ENCODE results near the gene SLC25A21. TPM values are rescaled to one million over a fixed set of nuclear protein-coding genes. Genes with fewer than 3 reads are reported as not detected.
"Not testable (repeated sequence)": the region's sequence is repeated elsewhere in the genome, so short reads cannot be mapped to it uniquely, and the experiment has no call there.

Gene SLC25A21
- polyA plus RNA-seq (2013, experiment 1 of 2), result 0.52 TPM
- polyA plus RNA-seq (2013, experiment 2 of 2), result 1.4 TPM

DNA sequence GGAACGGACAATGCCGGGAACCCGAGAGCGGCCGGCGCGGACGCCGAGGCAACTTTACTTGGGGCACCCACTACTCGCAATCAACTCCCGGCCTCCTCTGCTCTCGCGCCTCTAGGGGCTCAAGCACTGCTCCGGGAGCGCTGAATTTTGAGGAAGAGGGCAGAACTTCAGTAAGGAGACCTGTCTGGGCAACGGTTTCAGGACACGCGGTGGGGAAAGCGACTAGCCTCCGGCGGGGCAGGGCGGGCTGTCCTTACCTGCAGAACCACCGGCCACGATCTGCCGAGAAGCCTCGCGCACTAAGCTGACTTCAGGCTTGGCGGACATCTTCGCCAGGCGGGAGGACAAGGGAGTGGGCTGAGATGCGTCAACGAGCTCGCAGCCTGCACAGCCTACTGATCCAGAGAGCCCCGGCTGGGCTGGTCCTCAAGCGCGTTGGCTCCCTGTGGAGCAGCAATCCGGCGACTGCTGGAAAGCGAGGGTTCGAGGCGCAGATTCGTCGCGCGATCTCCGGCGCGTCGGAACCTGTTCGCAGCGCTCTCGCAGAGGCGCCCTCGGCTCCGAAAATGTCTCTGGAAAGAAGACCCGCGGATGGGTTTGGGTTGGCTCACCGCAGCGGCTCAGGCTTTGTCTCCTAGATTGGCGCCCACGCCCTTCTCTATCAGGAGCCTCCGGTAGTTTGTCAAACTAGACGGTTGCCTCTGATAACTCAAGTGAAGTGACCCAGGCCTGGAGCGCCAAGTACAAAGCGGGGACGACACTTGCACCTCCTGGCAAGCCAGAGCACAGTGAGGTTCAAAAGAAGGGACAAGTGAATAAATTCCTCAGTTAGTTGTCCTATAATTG, at the start of gene SLC25A21:
TSS of gene SLC25A21 (minus strand) at position 583 of the 846 bp plus-strand sequence.
- H3K4me1 ChIP-seq (ENCODE audit: control insufficient read depth, insufficient read depth, low read length, poor library complexity, severe bottlenecking), result peaks cover 5% of the 10 kb centered on the region
- peak within 1 kb of the TSS; percentile 70 for H3K4me3 ChIP-seq (ENCODE audit: extremely low read depth, insufficient read depth, low read length, poor library complexity, severe bottlenecking)
- WGBS, 2 experiments (ENCODE audit: insufficient coverage in 2 of 2), result 1% methylated on average over 39 to 58 of the region's 66 CpGs
- H3K36me3 ChIP-seq (ENCODE audit: control insufficient read depth, insufficient read depth, low read length), result no peaks in the 10 kb centered on the region
- H3K9me3 ChIP-seq (ENCODE audit: control insufficient read depth, low read length), result no peaks in the 10 kb centered on the region
- peak within 1 kb of the TSS; percentile 87 for H3K27ac ChIP-seq (ENCODE audit: low read depth, low read length, severe bottlenecking)

DNA sequence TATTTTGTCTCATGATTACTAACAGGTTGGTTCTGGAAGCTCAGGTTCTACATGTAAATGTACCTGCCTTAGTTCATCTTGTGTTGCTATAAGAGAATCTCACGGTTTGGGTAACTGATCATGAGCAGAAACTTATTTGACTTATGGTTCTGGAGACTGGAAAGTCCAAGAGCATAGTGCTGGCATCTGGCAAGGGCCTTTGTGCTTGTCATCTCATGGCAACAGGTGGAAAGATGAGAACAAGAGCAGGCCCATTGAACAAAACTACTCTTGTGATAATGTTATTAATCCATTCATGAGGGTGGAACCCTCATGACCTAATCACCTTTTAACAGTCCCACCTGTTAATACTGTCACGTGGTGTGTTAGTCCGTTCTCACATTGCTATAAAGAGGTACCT, 48.7 kb upstream of the SLC25A21 start:
- no peak overlapping the region for H3K27ac ChIP-seq (ENCODE audit: low read depth, low read length, severe bottlenecking)
- H3K36me3 ChIP-seq (ENCODE audit: control insufficient read depth, insufficient read depth, low read length), result no peaks in the 10 kb centered on the region
- peaks cover 21% of the 10 kb centered on the region for H3K9me3 ChIP-seq (ENCODE audit: control insufficient read depth, low read length)
- no peak overlapping the region for H3K4me3 ChIP-seq (ENCODE audit: extremely low read depth, insufficient read depth, low read length, poor library complexity, severe bottlenecking)
- 88 to 100% methylated on average over 2 to 3 of the region's 3 CpGs for WGBS, 2 experiments (ENCODE audit: insufficient coverage in 2 of 2)
- no peaks in the 10 kb centered on the region for H3K4me1 ChIP-seq (ENCODE audit: control insufficient read depth, insufficient read depth, low read length, poor library complexity, severe bottlenecking)

DNA sequence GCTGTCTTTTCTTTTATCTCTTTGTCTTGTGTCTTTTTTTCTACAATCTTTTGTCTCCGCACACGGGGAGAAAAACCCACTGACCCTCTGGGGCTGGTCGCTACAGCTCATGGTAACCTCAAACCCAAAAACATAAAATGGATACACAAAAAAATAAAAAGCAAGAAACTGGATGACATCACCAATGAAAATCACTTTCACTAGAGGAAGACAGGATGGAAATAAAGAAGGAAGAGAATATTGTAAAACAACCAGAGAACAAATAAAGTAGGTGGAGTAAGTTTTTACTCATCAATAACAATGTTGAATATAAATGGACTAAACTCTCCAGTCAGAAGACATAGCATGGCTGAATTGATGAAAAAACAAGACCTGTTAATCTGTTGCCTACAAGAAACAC, 42.9 kb upstream of the SLC25A21 start:
- no peak overlapping the region for H3K27ac ChIP-seq (ENCODE audit: low read depth, low read length, severe bottlenecking)
- 80 to 85% methylated on average over 1 to 2 of the region's 3 CpGs for WGBS, 2 experiments (ENCODE audit: insufficient coverage in 2 of 2)
- H3K4me3 ChIP-seq (ENCODE audit: extremely low read depth, insufficient read depth, low read length, poor library complexity, severe bottlenecking), result no peak overlapping the region
- no peaks in the 10 kb centered on the region for H3K4me1 ChIP-seq (ENCODE audit: control insufficient read depth, insufficient read depth, low read length, poor library complexity, severe bottlenecking)
- H3K36me3 ChIP-seq (ENCODE audit: control insufficient read depth, insufficient read depth, low read length), result no peaks in the 10 kb centered on the region
- no peaks in the 10 kb centered on the region for H3K9me3 ChIP-seq (ENCODE audit: control insufficient read depth, low read length)

DNA sequence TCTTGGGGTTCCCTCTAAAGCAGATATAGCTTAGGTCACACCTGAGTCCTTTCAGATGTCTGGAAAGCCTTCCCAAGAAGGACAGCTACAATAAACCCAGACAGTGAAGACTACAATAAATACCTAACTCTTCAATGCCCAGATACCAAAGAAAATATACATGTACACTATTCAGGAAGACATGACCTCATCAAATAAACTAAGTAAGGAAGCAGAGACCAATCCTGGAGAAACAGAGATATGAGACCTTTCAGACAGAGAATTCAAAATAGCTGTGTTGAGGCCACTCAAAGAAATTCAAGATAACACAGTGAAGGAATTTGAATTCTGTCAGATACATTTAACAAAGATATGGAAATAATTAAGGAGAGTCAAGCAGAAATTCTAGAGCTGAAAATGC, 40.6 kb upstream of the SLC25A21 start:
- H3K9me3 ChIP-seq (ENCODE audit: control insufficient read depth, low read length), result peaks cover 3% of the 10 kb centered on the region
- no peaks in the 10 kb centered on the region for H3K4me1 ChIP-seq (ENCODE audit: control insufficient read depth, insufficient read depth, low read length, poor library complexity, severe bottlenecking)
- no peak overlapping the region for H3K4me3 ChIP-seq (ENCODE audit: extremely low read depth, insufficient read depth, low read length, poor library complexity, severe bottlenecking)
- no peaks in the 10 kb centered on the region for H3K36me3 ChIP-seq (ENCODE audit: control insufficient read depth, insufficient read depth, low read length)
- H3K27ac ChIP-seq (ENCODE audit: low read depth, low read length, severe bottlenecking), result no peak overlapping the region

DNA sequence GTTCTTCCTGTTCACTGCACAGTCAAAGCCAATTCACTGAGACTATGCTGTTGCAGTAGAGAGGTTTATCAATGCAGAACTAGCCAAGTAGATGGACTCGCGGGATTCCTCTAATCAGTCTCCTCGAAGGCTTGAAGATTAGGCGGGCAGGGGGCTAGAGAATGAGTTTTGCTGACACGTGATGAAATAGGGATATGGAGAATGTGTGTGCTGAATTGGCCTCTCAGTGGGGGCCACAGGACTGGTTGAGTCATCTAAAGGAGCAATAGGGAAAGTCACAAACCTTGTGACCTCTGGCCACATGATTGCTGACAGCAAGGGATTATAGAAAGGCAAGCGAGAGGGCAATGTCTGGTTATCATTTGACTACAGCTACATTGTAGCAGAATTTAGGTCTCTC, 38.0 kb upstream of the SLC25A21 start:
- Histone ChIP-seq H3K4me1 (ENCODE audit: control insufficient read depth, insufficient read depth, low read length, poor library complexity, severe bottlenecking) (no peaks in the 10 kb centered on the region), H3K36me3 (ENCODE audit: control insufficient read depth, insufficient read depth, low read length) (no peaks in the 10 kb centered on the region), H3K27ac (ENCODE audit: low read depth, low read length, severe bottlenecking) (no peak overlapping the region), H3K9me3 (ENCODE audit: control insufficient read depth, low read length) (peaks cover 20% of the 10 kb centered on the region), H3K4me3 (ENCODE audit: extremely low read depth, insufficient read depth, low read length, poor library complexity, severe bottlenecking) (no peak overlapping the region)
- WGBS, 2 experiments (ENCODE audit: insufficient coverage in 2 of 2), result 86 to 90% methylated on average over 5 to 6 of the region's 6 CpGs

DNA sequence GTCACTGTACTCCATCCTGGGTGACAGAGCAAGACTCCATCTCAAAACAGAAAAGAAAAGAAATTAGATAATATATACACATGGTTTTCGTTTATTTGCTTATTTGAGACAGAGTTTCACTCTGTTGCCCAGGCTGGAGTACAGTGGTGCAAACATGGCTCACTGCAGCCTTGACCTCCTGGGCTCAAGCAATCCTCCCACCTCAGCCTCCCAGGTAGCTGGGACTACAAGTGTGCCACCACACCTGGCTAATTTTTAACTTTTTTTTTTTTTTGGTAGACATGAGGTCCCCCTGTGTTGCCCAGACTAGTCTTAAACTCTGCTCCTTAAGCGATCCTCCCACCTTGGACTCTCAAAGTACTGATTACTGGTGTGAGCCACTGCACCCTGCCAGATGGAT, 37.2 kb upstream of the SLC25A21 start:
- 90% methylated on average over 2 of the region's 2 CpGs; no CpG with 5 or more reads in 1 of the 2 experiments for WGBS, 2 experiments (ENCODE audit: insufficient coverage in 2 of 2)

DNA sequence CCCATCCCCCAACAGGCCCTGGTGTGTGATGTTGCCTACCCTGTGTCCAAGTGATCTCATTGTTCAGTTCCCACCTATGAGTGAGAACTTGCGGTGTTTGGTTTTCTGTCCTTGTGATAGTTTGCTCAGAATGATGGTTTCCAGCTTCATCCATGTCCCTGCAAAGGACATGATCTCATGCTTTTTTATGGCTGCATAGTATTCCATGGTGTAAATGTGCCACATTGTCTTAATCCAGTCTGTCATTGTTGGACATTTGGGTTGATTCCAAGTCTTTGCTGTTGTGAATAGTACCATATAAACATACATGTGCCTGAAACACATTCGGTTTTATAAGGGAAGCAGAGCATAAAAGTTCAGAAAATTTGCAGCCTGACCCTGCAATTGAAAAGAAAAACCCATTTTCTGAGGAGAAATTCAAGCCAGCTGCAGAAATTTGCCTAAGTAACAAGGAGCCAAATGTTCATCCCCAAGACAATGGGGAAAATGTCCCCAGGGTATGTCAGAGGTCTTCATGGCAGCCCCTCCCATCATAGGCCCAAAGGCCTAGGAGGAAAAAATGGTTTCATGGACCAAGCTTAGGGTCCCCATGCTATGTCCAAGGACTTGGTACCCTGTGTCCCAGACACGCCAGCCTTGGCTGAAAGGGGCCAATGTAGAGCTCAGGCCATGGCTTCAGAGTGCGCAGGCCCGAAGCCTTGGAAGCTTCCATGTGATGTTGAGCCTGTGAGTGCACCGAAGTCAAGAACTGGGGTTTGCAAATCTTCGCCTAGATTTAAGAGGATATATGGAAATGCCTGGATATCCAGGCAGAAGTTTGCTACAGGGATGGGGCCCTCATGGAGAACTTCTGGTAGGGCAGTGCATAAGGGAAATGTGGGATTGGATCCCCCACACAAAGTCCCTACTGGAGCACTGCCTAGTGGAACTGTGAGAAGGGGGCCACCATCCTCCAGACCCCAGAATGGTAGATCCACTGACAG, 33.5 kb upstream of the SLC25A21 start:
- H3K36me3 ChIP-seq (ENCODE audit: control insufficient read depth, insufficient read depth, low read length); H3K27ac ChIP-seq (ENCODE audit: low read depth, low read length, severe bottlenecking); H3K4me3 ChIP-seq (ENCODE audit: extremely low read depth, insufficient read depth, low read length, poor library complexity, severe bottlenecking); H3K4me1 ChIP-seq (ENCODE audit: control insufficient read depth, insufficient read depth, low read length, poor library complexity, severe bottlenecking): not testable (repeated sequence)
- peaks cover 29% of the 10 kb centered on the region for H3K9me3 ChIP-seq (ENCODE audit: control insufficient read depth, low read length)
- 85 to 94% methylated on average over 7 of the region's 7 CpGs for WGBS, 2 experiments (ENCODE audit: insufficient coverage in 2 of 2)

More for the DNA sequence above, 37.2 kb upstream of the SLC25A21 start:
- not testable (repeated sequence) for H3K36me3 ChIP-seq (ENCODE audit: control insufficient read depth, insufficient read depth, low read length); H3K27ac ChIP-seq (ENCODE audit: low read depth, low read length, severe bottlenecking); H3K4me3 ChIP-seq (ENCODE audit: extremely low read depth, insufficient read depth, low read length, poor library complexity, severe bottlenecking); H3K4me1 ChIP-seq (ENCODE audit: control insufficient read depth, insufficient read depth, low read length, poor library complexity, severe bottlenecking)
- peaks cover 27% of the 10 kb centered on the region for H3K9me3 ChIP-seq (ENCODE audit: control insufficient read depth, low read length)

DNA sequence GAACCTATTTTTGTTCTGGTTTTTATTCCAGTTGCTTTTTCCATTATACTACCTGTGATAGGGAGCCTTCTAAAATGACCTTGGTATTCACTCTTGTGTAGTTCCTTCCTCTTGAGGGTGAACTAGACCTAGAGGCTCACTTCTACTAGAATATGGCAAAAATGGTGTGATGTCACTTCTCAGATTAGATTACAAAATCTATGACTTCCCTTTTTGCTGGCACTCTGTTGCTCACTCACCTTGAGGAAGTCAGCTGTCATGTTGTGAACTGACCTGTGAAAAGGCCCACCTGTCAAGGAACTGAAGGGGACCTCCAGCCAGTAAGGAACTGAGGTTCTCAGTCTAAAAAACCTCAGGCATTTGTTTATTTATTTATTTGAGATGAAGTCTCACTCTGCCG, 31.0 kb upstream of the SLC25A21 start:
- no peak overlapping the region for H3K27ac ChIP-seq (ENCODE audit: low read depth, low read length, severe bottlenecking)
- 89 to 100% methylated on average over 1 of the region's 1 CpG for WGBS, 2 experiments (ENCODE audit: insufficient coverage in 2 of 2)

DNA sequence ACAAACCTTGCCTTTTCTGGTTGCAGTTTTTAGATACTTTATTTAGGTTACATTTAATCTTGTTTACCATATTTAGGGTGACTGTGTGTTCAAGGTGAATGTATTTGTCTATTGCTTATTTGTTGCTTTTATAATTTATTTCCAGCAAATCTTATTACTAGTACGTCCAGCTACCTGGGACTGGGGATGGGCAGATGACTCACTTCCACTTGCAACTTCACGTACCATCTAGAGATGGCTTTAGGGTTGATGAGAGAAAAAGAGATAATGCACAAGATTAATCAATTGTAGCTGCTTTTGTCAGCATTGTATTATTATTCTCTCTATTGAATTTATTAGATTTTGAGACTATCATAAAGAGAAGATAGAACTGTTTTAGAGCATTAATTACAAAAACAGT, 30.4 kb upstream of the SLC25A21 start:
- no peaks in the 10 kb centered on the region for H3K4me1 ChIP-seq (ENCODE audit: control insufficient read depth, insufficient read depth, low read length, poor library complexity, severe bottlenecking)
- no CpG with 5 or more reads among the region's 2 CpGs for WGBS, 2 experiments (ENCODE audit: insufficient coverage in 2 of 2)
- peaks cover 26% of the 10 kb centered on the region for H3K9me3 ChIP-seq (ENCODE audit: control insufficient read depth, low read length)
- no peak overlapping the region for H3K4me3 ChIP-seq (ENCODE audit: extremely low read depth, insufficient read depth, low read length, poor library complexity, severe bottlenecking)
- H3K36me3 ChIP-seq (ENCODE audit: control insufficient read depth, insufficient read depth, low read length), result no peaks in the 10 kb centered on the region
- H3K27ac ChIP-seq (ENCODE audit: low read depth, low read length, severe bottlenecking), result no peak overlapping the region

More for the DNA sequence above, 31.0 kb upstream of the SLC25A21 start:
- no peaks in the 10 kb centered on the region for H3K36me3 ChIP-seq (ENCODE audit: control insufficient read depth, insufficient read depth, low read length)
- H3K4me1 ChIP-seq (ENCODE audit: control insufficient read depth, insufficient read depth, low read length, poor library complexity, severe bottlenecking), result no peaks in the 10 kb centered on the region
- H3K4me3 ChIP-seq (ENCODE audit: extremely low read depth, insufficient read depth, low read length, poor library complexity, severe bottlenecking), result no peak overlapping the region
- H3K9me3 ChIP-seq (ENCODE audit: control insufficient read depth, low read length), result peaks cover 26% of the 10 kb centered on the region

DNA sequence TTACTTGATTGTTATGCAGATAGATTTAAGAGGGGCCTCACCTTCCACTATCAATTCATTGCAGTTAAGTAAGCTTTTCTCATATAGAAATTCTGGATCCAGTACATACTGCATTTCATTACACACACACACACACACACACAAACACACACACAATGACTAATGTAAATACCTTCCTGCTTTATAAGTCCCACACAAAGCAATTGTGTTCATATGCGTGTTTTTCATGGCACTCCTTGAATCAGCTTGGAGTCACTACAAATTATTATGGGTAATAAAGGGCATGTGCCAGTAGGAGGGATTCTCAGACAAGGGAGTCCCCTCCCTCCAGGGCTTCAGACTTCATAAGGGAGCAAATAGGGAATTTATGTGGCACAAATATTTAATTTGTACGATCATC, 29.9 kb upstream of the SLC25A21 start:
- Histone ChIP-seq H3K27ac (ENCODE audit: low read depth, low read length, severe bottlenecking) (no peak overlapping the region), H3K36me3 (ENCODE audit: control insufficient read depth, insufficient read depth, low read length) (no peaks in the 10 kb centered on the region), H3K4me1 (ENCODE audit: control insufficient read depth, insufficient read depth, low read length, poor library complexity, severe bottlenecking) (no peaks in the 10 kb centered on the region), H3K9me3 (ENCODE audit: control insufficient read depth, low read length) (peaks cover 25% of the 10 kb centered on the region), H3K4me3 (ENCODE audit: extremely low read depth, insufficient read depth, low read length, poor library complexity, severe bottlenecking) (no peak overlapping the region)
- WGBS, 2 experiments (ENCODE audit: insufficient coverage in 2 of 2), result no CpG with 5 or more reads among the region's 2 CpGs
